ENCODE data around the gene ZNF609. TPM values are rescaled to one million over a fixed set of nuclear protein-coding genes. Genes with fewer than 3 reads are reported as not detected.
"Not testable (repeated sequence)": the region's sequence is repeated elsewhere in the genome, so short reads cannot be mapped to it uniquely, and the experiment has no call there.

ZNF609 gene
- total RNA-seq, 2 donors from 2014 or later = 17.9 to 22.7 TPM

GRCh38 chr15:64629063-64629462, 168.7 kb downstream of the ZNF609 start:
- H3K36me3 ChIP-seq (replicated peaks in 1 of 2; ENCODE audit: insufficient read depth in 1 of 2, low read depth in 2 of 2) = no peaks in the 10 kb centered on the region
- H3K4me1 ChIP-seq = peaks cover 29% of the 10 kb centered on the region
- H3K4me3 ChIP-seq = no peak overlapping the region
- H3K9me3 ChIP-seq = no peaks in the 10 kb centered on the region
- TF ChIP-seq CTCF (IDR thresholded peaks at IDR 0.05) (no peak), POLR2A (IDR thresholded peaks at IDR 0.05) (no peak)
- intact Hi-C loops (cut with DNase I) = no loop called here
- H3K27ac ChIP-seq = peak overlapping the region in 1 of 4 donors; percentile 14
- ATAC-seq (no peak), DNase-seq (peak in 1 of 4 donors; percentile 50)
- no peaks in the 10 kb centered on the region for H3K27me3 ChIP-seq
- 63 to 64% methylated on average over 2 of the region's 2 CpGs for WGBS, 2 donors

- intact Hi-C loops (cut with DNase I) = no loop called here
- no peaks in the 10 kb centered on the region for H3K9me3 ChIP-seq
- TF ChIP-seq CTCF (IDR thresholded peaks at IDR 0.05) (no peak), POLR2A (IDR thresholded peaks at IDR 0.05) (no peak)
- ATAC-seq (no peak), DNase-seq (no peak)
- no peaks in the 10 kb centered on the region for H3K27me3 ChIP-seq
- WGBS, 2 donors = 67 to 75% methylated on average over 3 of the region's 3 CpGs
- H3K4me3 ChIP-seq = no peak overlapping the region
- no peak overlapping the region for H3K27ac ChIP-seq
- peaks cover 39% of the 10 kb centered on the region for H3K4me1 ChIP-seq
- H3K36me3 ChIP-seq (replicated peaks in 1 of 2; ENCODE audit: insufficient read depth in 1 of 2, low read depth in 2 of 2) = no peaks in the 10 kb centered on the region
Observed at GRCh38 chr15:64630396-64631107, 170.2 kb downstream of the ZNF609 start.

DNA sequence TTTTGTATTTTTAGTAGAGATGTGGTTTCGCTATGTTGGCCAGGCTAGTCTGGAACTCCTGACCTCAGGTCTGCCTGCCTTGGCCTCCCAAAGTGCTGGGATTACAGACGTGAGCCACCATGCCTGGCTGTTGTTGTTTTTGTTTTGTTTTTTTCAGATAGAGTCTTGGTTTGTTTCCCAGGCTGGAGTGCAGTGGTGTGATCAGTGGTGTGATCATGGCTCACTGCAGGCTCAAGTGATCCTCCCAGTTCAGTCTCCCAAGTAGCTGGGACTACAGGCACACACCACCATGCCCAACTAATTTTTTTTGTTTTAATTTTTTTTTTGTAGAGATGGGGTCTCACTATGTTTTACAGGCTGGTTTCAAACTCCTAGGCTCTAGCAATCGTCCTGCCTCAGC, 172.3 kb downstream of the ZNF609 start:
- intact Hi-C loops (cut with DNase I) = not testable (repeated sequence)

GRCh38 chr15:64633332-64633731, 173.0 kb downstream of the ZNF609 start:
- H3K4me1 ChIP-seq = peaks cover 58% of the 10 kb centered on the region

More for the DNA sequence above, 172.3 kb downstream of the ZNF609 start:
- H3K27ac ChIP-seq; H3K9me3 ChIP-seq; DNase-seq; H3K36me3 ChIP-seq (replicated peaks in 1 of 2; ENCODE audit: insufficient read depth in 1 of 2, low read depth in 2 of 2); H3K4me3 ChIP-seq; ATAC-seq; H3K27me3 ChIP-seq: not testable (repeated sequence)
- 87 to 97% methylated on average over 3 of the region's 3 CpGs for WGBS, 2 donors
- peaks cover 58% of the 10 kb centered on the region for H3K4me1 ChIP-seq

DNA sequence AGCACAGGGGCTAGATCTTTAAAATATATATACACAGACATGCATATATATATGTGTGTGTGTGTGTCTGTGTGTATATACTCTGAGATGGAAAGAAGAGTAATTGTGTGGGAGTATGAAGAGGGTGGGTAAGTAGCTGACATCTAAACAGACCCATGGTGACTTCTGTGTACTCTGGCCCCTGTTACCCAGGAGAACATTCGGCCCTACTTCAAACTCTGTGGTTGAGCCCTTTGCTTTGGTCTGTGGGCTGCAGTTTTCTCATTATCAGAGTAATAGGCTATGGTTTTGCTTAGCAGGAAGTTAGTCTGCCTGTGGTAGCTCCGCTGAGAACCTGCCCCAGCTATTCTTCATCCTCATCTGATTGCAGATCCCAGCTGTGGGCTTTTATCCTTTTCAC, 173.6 kb downstream of the ZNF609 start:
- TF ChIP-seq CTCF (IDR thresholded peaks at IDR 0.05) (no peak), POLR2A (IDR thresholded peaks at IDR 0.05) (no peak)
- Histone ChIP-seq H3K4me1 (peaks cover 56% of the 10 kb centered on the region), H3K9me3 (no peaks in the 10 kb centered on the region), H3K27ac (peak overlapping the region; percentile 51 to 68 (median 63)), H3K27me3 (no peaks in the 10 kb centered on the region), H3K36me3 (replicated peaks in 1 of 2; ENCODE audit: insufficient read depth in 1 of 2, low read depth in 2 of 2) (no peaks in the 10 kb centered on the region), H3K4me3 (no peak overlapping the region)
- DNase-seq (no peak), ATAC-seq (no peak)
- WGBS, 2 donors = 43 to 65% methylated on average over 2 of the region's 2 CpGs
- intact Hi-C loops (cut with DNase I) = no loop called here

More at GRCh38 chr15:64633332-64633731, 173.0 kb downstream of the ZNF609 start:
- WGBS, 2 donors = 84 to 90% methylated on average over 5 of the region's 5 CpGs
- ATAC-seq (no peak), DNase-seq (no peak)
- Histone ChIP-seq H3K4me3 (no peak overlapping the region), H3K36me3 (replicated peaks in 1 of 2; ENCODE audit: insufficient read depth in 1 of 2, low read depth in 2 of 2) (no peaks in the 10 kb centered on the region), H3K9me3 (no peaks in the 10 kb centered on the region), H3K27me3 (no peaks in the 10 kb centered on the region), H3K27ac (peak overlapping the region in 3 of 4 donors; percentile 0 to 68 (median 58))
- TF ChIP-seq CTCF (IDR thresholded peaks at IDR 0.05) (no peak), POLR2A (IDR thresholded peaks at IDR 0.05) (no peak)
- intact Hi-C loops (cut with DNase I) = no loop called here

All from body of pancreas (tissue), 4 donors.